Measurements from ENCODE around the gene IL37. TPM values are rescaled to one million over a fixed set of nuclear protein-coding genes. Genes with fewer than 3 reads are reported as not detected.
"Not testable (repeated sequence)": the region's sequence is repeated elsewhere in the genome, so short reads cannot be mapped to it uniquely, and the experiment has no call there.

Gene IL37
- total RNA-seq, 1 donor from 2014 or later = not detected

GRCh38 chr2:112886291-112886690 is 24.7 kb upstream of the IL37 start:
- DNase-seq (ENCODE audit: low spot score) (no peak), ATAC-seq (no peak)
- intact Hi-C loops (cut with DNase I) = no loop called here

- ATAC-seq = no peak
- intact Hi-C loops (cut with DNase I) = no loop called here
- no peak for DNase-seq (ENCODE audit: low spot score)
Observed at GRCh38 chr2:112887964-112888749, 22.8 kb upstream of the IL37 start.

DNA sequence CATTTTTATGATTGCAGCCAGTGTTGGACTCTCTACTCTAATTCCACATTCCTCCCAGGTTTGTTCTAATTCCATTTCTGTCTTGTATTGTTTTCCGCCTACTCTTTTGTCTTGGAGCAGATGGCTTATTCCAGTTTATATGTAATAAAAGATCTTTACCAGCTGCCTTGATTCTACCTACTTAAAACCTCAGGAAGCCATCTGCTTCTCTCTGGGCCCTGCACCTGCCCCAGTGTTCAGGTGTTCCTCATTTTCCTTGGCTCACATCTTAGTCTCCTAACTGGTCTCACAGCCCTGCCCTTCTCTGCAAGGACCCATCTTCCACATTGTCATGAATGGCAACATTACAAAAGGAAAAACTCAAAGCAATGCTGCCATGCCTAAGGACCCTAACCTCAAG is 21.0 kb upstream of the IL37 start:
- intact Hi-C loops (cut with DNase I) = no loop called here
- no peak for DNase-seq (ENCODE audit: low spot score)
- ATAC-seq = no peak

- ATAC-seq = no peak
Observed at GRCh38 chr2:112891385-112891831, 19.6 kb upstream of the IL37 start.

GRCh38 chr2:112893752-112894151 is 17.2 kb upstream of the IL37 start:
- DNase-seq (ENCODE audit: low spot score) (no peak), ATAC-seq (no peak)
- intact Hi-C loops (cut with DNase I) = no loop called here

More at GRCh38 chr2:112891385-112891831, 19.6 kb upstream of the IL37 start:
- no peak for DNase-seq (ENCODE audit: low spot score)
- intact Hi-C loops (cut with DNase I) = no loop called here

GRCh38 chr2:112896909-112897623 is 13.9 kb upstream of the IL37 start:
- DNase-seq (ENCODE audit: low spot score) = no peak
- ATAC-seq = no peak
- intact Hi-C loops (cut with DNase I) = no loop called here

DNA sequence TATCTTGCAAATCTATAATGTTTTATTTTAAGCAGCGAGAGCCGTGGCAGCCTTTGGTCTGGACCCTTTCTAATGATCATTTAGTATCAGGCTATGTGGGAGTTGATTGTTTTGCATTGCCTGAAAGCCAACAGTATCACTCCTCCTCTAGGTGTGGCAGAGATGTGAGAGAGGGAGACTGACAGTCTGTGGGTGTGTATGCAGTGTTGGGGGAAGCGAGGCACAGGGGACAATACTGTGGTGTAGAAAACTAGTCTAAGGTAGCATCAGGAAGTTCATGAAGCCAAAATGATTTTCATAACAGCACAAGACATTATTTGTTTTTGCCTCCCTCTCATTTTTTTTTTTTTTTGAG is 13.4 kb upstream of the IL37 start:
- DNase-seq (ENCODE audit: low spot score) = no peak
- no peak for ATAC-seq
- intact Hi-C loops (cut with DNase I) = no loop called here

GRCh38 chr2:112901431-112902065 is 9.4 kb upstream of the IL37 start:
- DNase-seq (ENCODE audit: low spot score); intact Hi-C loops (cut with DNase I); ATAC-seq: not testable (repeated sequence)

- no peak for ATAC-seq
- intact Hi-C loops (cut with DNase I) = no loop called here
- no peak for DNase-seq (ENCODE audit: low spot score)
Observed at GRCh38 chr2:112902816-112903215, 8.1 kb upstream of the IL37 start.

GRCh38 chr2:112904883-112905282 is 6.1 kb upstream of the IL37 start:
- ATAC-seq (no peak), DNase-seq (ENCODE audit: low spot score) (no peak)
- intact Hi-C loops (cut with DNase I) = no loop called here

DNA sequence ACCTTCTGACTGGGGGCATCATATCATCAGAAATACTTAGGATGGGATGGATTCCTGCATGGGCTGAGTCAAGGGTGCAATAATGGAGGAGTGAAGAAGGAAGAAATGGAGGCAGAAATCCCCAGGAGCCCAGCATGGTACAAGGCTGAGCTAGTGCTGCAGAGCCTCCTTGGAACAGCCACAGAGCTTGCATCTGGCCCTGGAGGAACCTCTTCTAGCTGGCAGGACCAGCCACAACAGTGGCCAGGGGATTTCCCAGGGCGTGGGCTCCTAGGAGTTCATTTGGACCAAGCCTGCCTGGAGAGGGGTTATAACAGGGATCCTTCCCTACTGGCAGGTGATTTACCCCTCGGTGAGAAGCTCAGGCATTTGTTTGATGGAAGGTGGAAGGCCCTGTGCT is 4.7 kb upstream of the IL37 start:
- intact Hi-C loops (cut with DNase I) = no loop called here
- DNase-seq (ENCODE audit: low spot score) = no peak
- ATAC-seq = no peak

GRCh38 chr2:112907001-112907949 is 3.7 kb upstream of the IL37 start:
- ATAC-seq = no peak

DNA sequence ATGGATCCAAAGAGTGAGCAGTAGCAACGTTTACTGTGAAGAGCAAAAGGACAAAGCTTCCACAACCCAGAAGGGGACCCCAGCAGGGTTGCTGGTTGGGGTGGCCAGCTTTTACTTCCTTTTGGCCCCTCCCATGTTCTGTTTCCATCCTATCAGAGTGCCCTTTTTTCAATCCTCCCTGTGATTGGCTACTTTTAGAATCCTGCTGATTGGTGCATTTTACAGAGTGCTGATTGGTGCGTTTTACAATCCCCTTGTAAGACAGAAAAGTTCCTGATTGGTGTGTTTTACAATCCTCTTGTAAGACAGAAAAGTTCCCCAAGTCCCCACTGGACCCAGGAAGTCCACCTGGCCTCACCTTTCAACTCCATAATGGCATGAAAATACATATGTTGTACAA is 2.4 kb upstream of the IL37 start:
- ATAC-seq; DNase-seq (ENCODE audit: low spot score); intact Hi-C loops (cut with DNase I): not testable (repeated sequence)

More at GRCh38 chr2:112907001-112907949, 3.7 kb upstream of the IL37 start:
- DNase-seq (ENCODE audit: low spot score) = no peak
- intact Hi-C loops (cut with DNase I) = no loop called here

DNA sequence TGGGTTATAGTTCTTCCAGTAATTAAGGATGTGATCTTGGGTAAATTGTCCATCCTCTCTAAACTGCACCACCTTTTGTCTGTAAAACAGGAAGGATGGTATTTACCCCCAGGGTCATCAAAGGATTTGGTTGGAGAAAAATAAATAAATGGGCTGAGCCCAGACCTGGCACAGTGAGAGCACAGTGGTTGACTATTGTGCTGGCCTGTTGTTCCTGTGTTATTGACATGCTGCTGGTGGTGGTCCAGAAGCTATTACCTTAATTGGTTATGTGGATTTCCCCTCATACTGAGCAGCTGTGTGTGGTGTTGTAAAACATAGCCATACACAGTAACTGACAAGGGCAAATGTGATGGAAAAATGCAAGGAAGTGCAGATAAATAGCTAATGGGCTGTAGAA is 746 bp upstream of the IL37 start:
- DNase-seq (ENCODE audit: low spot score) (no peak), ATAC-seq (no peak)
- intact Hi-C loops (cut with DNase I) = no loop called here

- ATAC-seq (no peak), DNase-seq (ENCODE audit: low spot score) (no peak)
- intact Hi-C loops (cut with DNase I) = no loop called here
Observed at GRCh38 chr2:112912403-112912802, 1.4 kb downstream of the IL37 start.

- DNase-seq (ENCODE audit: low spot score) (no peak), ATAC-seq (no peak)
- intact Hi-C loops (cut with DNase I) = no loop called here
Observed at GRCh38 chr2:112915300-112916144, 4.6 kb downstream of the IL37 start.

DNA sequence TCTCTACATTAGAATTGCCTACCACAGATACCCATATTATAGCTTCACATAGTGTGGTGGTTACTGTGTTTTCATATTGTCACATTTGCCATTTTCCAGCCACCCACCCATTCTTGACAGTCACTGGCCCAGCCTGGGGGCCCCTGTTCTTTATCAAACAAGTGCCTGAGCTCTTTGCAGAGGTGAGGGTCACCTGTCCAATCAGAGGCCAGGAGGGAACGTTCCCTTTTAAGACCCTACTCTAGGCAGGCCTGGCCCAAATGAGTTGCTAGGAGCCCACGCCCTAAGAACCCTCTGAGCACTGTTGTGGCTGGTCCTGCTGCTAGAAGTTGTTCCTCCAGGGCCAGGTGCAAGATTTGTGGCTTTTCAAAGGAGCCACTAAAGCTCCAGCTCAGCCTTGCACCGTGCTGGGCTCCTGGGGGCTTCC is 5.2 kb downstream of the IL37 start:
- intact Hi-C loops (cut with DNase I) = no loop called here
- no peak for DNase-seq (ENCODE audit: low spot score)
- ATAC-seq = no peak

- DNase-seq (ENCODE audit: low spot score) = no peak
Observed at GRCh38 chr2:112916625-112917247, 5.8 kb downstream of the IL37 start.

More at GRCh38 chr2:112916625-112917247, 5.8 kb downstream of the IL37 start:
- no peak for ATAC-seq
- intact Hi-C loops (cut with DNase I) = no loop called here
